ENCODE measurements around the gene CCDC32.

The CCDC32 gene

GRCh38 chr15:40534371-40534770 is 30.5 kb downstream of the CCDC32 start:
- Histone ChIP-seq H3K4me3 (no peak overlapping the region), H3K9me3 (no peaks in the 10 kb centered on the region), H3K27me3 (no peaks in the 10 kb centered on the region), H3K27ac (no peak overlapping the region), H3K36me3 (peaks cover 0 to 22% (median 16%) of the 10 kb centered on the region in 3 donors), H3K4me1 (no peaks in the 10 kb centered on the region)
- no peak for DNase-seq
- TF ChIP-seq CTCF (IDR thresholded peaks at IDR 0.05): no peak
- intact Hi-C loops (cut with DNase I; ENCODE audit: low total_unique reads): no loop called here

GRCh38 chr15:40533763-40534364 is 31.0 kb downstream of the CCDC32 start:
- no peaks in the 10 kb centered on the region for H3K4me1 ChIP-seq
- DNase-seq: no peak
- intact Hi-C loops (cut with DNase I; ENCODE audit: low total_unique reads): no loop called here
- H3K36me3 ChIP-seq: peaks cover 0 to 17% (median 11%) of the 10 kb centered on the region in 3 donors
- no peak overlapping the region for H3K27ac ChIP-seq
- H3K4me3 ChIP-seq: no peak overlapping the region
- H3K9me3 ChIP-seq: no peaks in the 10 kb centered on the region
- TF ChIP-seq CTCF (IDR thresholded peaks at IDR 0.05): no peak
- no peaks in the 10 kb centered on the region for H3K27me3 ChIP-seq

GRCh38 chr15:40528801-40529200 is 36.0 kb downstream of the CCDC32 start:
- no peak for DNase-seq
- H3K36me3 ChIP-seq: no peaks in the 10 kb centered on the region
- no peak overlapping the region for H3K4me3 ChIP-seq
- TF ChIP-seq CTCF (IDR thresholded peaks at IDR 0.05): no peak
- no peaks in the 10 kb centered on the region for H3K9me3 ChIP-seq
- H3K27ac ChIP-seq: no peak overlapping the region
- H3K4me1 ChIP-seq: no peaks in the 10 kb centered on the region
- intact Hi-C loops (cut with DNase I; ENCODE audit: low total_unique reads): no loop called here
- no peaks in the 10 kb centered on the region for H3K27me3 ChIP-seq

GRCh38 chr15:40525855-40526254 is 39.0 kb downstream of the CCDC32 start:
- no peak for TF ChIP-seq CTCF (IDR thresholded peaks at IDR 0.05)
- DNase-seq: no peak
- Histone ChIP-seq H3K9me3 (no peaks in the 10 kb centered on the region), H3K27ac (no peak overlapping the region), H3K4me3 (no peak overlapping the region), H3K36me3 (no peaks in the 10 kb centered on the region), H3K27me3 (no peaks in the 10 kb centered on the region), H3K4me1 (no peaks in the 10 kb centered on the region)
- intact Hi-C loops (cut with DNase I; ENCODE audit: low total_unique reads): no loop called here

GRCh38 chr15:40523611-40524010 is 41.2 kb downstream of the CCDC32 start:
- TF ChIP-seq CTCF (IDR thresholded peaks at IDR 0.05): no peak
- no peaks in the 10 kb centered on the region for H3K4me1 ChIP-seq
- no peaks in the 10 kb centered on the region for H3K36me3 ChIP-seq
- intact Hi-C loops (cut with DNase I; ENCODE audit: low total_unique reads): no loop called here
- H3K9me3 ChIP-seq: no peaks in the 10 kb centered on the region
- no peak overlapping the region for H3K4me3 ChIP-seq
- DNase-seq: no peak
- H3K27me3 ChIP-seq: no peaks in the 10 kb centered on the region
- H3K27ac ChIP-seq: no peak overlapping the region

GRCh38 chr15:40516322-40516721 is 48.5 kb downstream of the CCDC32 start:
- no peak for DNase-seq
- Histone ChIP-seq H3K4me1 (peaks cover 0 to 8% (median 5%) of the 10 kb centered on the region in 4 donors), H3K4me3 (no peak overlapping the region), H3K9me3 (no peaks in the 10 kb centered on the region), H3K27ac (no peak overlapping the region), H3K27me3 (no peaks in the 10 kb centered on the region), H3K36me3 (no peaks in the 10 kb centered on the region)
- no peak for TF ChIP-seq CTCF (IDR thresholded peaks at IDR 0.05)
- intact Hi-C loops (cut with DNase I; ENCODE audit: low total_unique reads): no loop called here

All from tibial artery (tissue), 4 donors.